Osteocyte (in vitro differentiated cells): ENCODE measurements around the gene ANKRD55. TPM values are rescaled to one million over a fixed set of nuclear protein-coding genes. Genes with fewer than 3 reads are reported as not detected.
A peak's percentile ranks its signal among the peaks of the same experiment; 100 is the strongest.

Experiments
- DNase-seq: peaks from one replicate; pipeline ENCODE4 v3.0.0; 2021; ENCODE audit warnings: mixed read lengths; ENCODE audit not compliant: unreplicated experiment; ENCODE audit errors: extremely low spot score
- H3K27ac Mint-ChIP-seq: one replicate; pipeline ENCODE4 v1.8.0; 2021; ENCODE audit warnings: mild to moderate bottlenecking, mixed read lengths; ENCODE audit not compliant: unreplicated experiment
- H3K27me3 Mint-ChIP-seq: one replicate; pipeline ENCODE4 v1.8.0; 2021; ENCODE audit warnings: mixed read lengths; ENCODE audit not compliant: unreplicated experiment
- H3K36me3 Mint-ChIP-seq: one replicate; pipeline ENCODE4 v1.8.0; 2021; ENCODE audit warnings: mixed read lengths; ENCODE audit not compliant: unreplicated experiment
- H3K4me1 Mint-ChIP-seq: one replicate; pipeline ENCODE4 v1.8.0; 2021; ENCODE audit warnings: mixed read lengths; ENCODE audit not compliant: unreplicated experiment
- H3K4me3 Mint-ChIP-seq: one replicate; pipeline ENCODE4 v1.8.0; 2021; ENCODE audit warnings: mild to moderate bottlenecking, moderate library complexity, mixed read lengths; ENCODE audit not compliant: unreplicated experiment
- H3K9me3 Mint-ChIP-seq: one replicate; pipeline ENCODE4 v1.8.0; 2021; ENCODE audit warnings: mixed read lengths; ENCODE audit not compliant: unreplicated experiment
- CTCF ChIP-seq: fragments of 200-600 bp; sonication (generic); IDR thresholded peaks from 2 replicates; pipeline ENCODE4 v1.5.0; 2021; ENCODE audit warnings: antibody characterized with exemption, mild to moderate bottlenecking, moderate library complexity
- total RNA-seq: library from RNA; stranded (reverse); gene quantifications from 2 replicates; pipeline ENCODE4 v1.2.1, GENCODE V29; 2021

Gene ANKRD55
- total RNA-seq, 1 donor from 2014 or later, result not detected

- no peak overlapping the region for H3K27ac Mint-ChIP-seq
- H3K9me3 Mint-ChIP-seq, result no peaks in the 10 kb centered on the region
- H3K4me1 Mint-ChIP-seq, result peaks cover 26% of the 10 kb centered on the region
- no peak overlapping the region for H3K4me3 Mint-ChIP-seq
- TF ChIP-seq CTCF, result no peak
- H3K27me3 Mint-ChIP-seq, result no peaks in the 10 kb centered on the region
- H3K36me3 Mint-ChIP-seq, result no peaks in the 10 kb centered on the region
- no peak for DNase-seq
Observed at GRCh38 chr5:56175488-56175887, 57.6 kb downstream of the ANKRD55 start.

- H3K4me1 Mint-ChIP-seq, result peaks cover 30% of the 10 kb centered on the region
- no peaks in the 10 kb centered on the region for H3K36me3 Mint-ChIP-seq
- DNase-seq, result no peak
- TF ChIP-seq CTCF, result no peak
- no peaks in the 10 kb centered on the region for H3K9me3 Mint-ChIP-seq
- H3K4me3 Mint-ChIP-seq, result no peak overlapping the region
- H3K27ac Mint-ChIP-seq, result no peak overlapping the region
- no peaks in the 10 kb centered on the region for H3K27me3 Mint-ChIP-seq
Observed at GRCh38 chr5:56175021-56175420, 58.1 kb downstream of the ANKRD55 start.

DNA sequence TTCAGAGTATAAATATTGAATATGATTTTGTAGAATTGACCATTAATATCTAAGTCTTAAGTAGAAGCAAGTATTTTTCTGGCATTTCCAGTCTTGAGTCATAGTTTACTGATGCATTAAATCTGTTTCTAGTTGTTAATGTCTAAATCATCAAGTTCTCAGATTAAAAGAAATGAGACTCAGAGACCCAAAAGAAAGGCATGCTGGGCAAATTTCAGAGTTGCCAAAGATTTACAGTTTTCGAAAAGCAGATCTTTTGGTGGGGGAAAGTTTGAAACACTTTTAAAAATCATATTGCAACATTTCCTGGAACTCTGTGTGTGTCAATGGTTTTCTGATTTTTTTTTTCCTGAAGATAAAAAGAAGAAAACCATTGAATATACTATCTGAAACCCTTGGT is 60.9 kb downstream of the ANKRD55 start:
- Mint-ChIP-seq H3K27ac (no peak overlapping the region), H3K36me3 (no peaks in the 10 kb centered on the region), H3K4me1 (peaks cover 50% of the 10 kb centered on the region), H3K27me3 (no peaks in the 10 kb centered on the region), H3K9me3 (no peaks in the 10 kb centered on the region), H3K4me3 (no peak overlapping the region)
- TF ChIP-seq CTCF, result no peak
- no peak for DNase-seq

- no peaks in the 10 kb centered on the region for H3K36me3 Mint-ChIP-seq
- H3K4me1 Mint-ChIP-seq, result peaks cover 44% of the 10 kb centered on the region
- no peak for TF ChIP-seq CTCF
- no peaks in the 10 kb centered on the region for H3K9me3 Mint-ChIP-seq
- no peaks in the 10 kb centered on the region for H3K27me3 Mint-ChIP-seq
- no peak overlapping the region for H3K27ac Mint-ChIP-seq
- no peak overlapping the region for H3K4me3 Mint-ChIP-seq
- DNase-seq, result no peak
Observed at GRCh38 chr5:56170557-56170956, 62.6 kb downstream of the ANKRD55 start.

DNA sequence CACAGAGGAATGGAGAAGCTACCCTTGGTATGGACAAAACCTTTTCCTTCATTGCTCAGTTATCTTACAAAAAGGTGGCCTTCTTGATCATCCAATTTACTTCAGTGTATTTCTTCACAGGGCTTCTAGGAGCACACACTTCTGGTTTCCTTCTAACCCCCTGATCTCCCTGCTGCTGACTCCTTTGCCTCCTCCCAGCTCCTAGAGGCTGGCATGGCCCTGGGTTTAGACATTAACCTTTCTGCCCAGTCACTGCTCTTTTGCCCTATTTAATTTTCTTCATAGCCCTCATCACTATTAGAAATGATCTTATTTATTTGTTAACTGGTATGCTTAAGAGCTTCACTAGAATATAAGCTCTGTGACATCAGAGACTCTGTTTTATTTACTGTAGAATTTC is 63.2 kb downstream of the ANKRD55 start:
- Mint-ChIP-seq H3K4me3 (no peak overlapping the region), H3K9me3 (no peaks in the 10 kb centered on the region), H3K36me3 (no peaks in the 10 kb centered on the region), H3K27me3 (no peaks in the 10 kb centered on the region), H3K27ac (peak overlapping the region; percentile 35), H3K4me1 (peaks cover 40% of the 10 kb centered on the region)
- no peak for TF ChIP-seq CTCF
- no peak for DNase-seq
